ENCODE data around the gene PLAAT2. TPM values are rescaled to one million over a fixed set of nuclear protein-coding genes. Genes with fewer than 3 reads are reported as not detected.
A peak's percentile ranks its signal among the peaks of the same experiment; 100 is the strongest.

PLAAT2 gene
- total RNA-seq, 1 experiment from 2014 or later, result 13.6 TPM

GRCh38 chr11:63569570-63569969 lies 6.4 kb upstream of the PLAAT2 start:
- Histone ChIP-seq H2AFZ (no peak overlapping the region), H3K27me3 (ENCODE audit: insufficient read depth, low read depth) (no peaks in the 10 kb centered on the region), H3F3A (ENCODE audit: insufficient read depth, low read depth) (peaks cover 48% of the 10 kb centered on the region), H3K4me1 (replicated peaks; ENCODE audit: insufficient read depth) (peaks cover 48% of the 10 kb centered on the region), H3K9me2 (ENCODE audit: insufficient read depth) (no peaks in the 10 kb centered on the region), H3K79me2 (ENCODE audit: low read depth) (no peaks in the 10 kb centered on the region), H3K4me3 (no peak overlapping the region), H3K9me3 (ENCODE audit: insufficient read depth, low read depth) (peaks cover 4% of the 10 kb centered on the region; the same call in 1 of the 2 replicates), H4K20me1 (ENCODE audit: insufficient read depth) (no peaks in the 10 kb centered on the region), H3K27ac (peak overlapping the region; percentile 91), H3K4me2 (no peak overlapping the region), H3K36me3 (ENCODE audit: low read depth) (peaks cover 4% of the 10 kb centered on the region; the same call in 1 of the 2 replicates)
- BruUV-seq (replicated peaks), result no TSS peak
- DNase-seq, result no peak
- ChIA-PET POLR2A (ENCODE audit: unreplicated experiment) (no interaction called here), CTCF (no interaction called here)
- TF ChIP-seq CTCF (conservative IDR thresholded peaks at IDR 0.05), result no peak
- no peak for TF ChIP-seq EZH2 (IDR thresholded peaks at IDR 0.05; ENCODE audit: low read depth)
- intact Hi-C loops (cut with micrococcal nuclease; ENCODE audit: unreplicated experiment), result loop anchor here (10.0 kb wide), 2 partner anchors 55 to 95 kb away; no protein-coding TSS in a partner anchor

DNA sequence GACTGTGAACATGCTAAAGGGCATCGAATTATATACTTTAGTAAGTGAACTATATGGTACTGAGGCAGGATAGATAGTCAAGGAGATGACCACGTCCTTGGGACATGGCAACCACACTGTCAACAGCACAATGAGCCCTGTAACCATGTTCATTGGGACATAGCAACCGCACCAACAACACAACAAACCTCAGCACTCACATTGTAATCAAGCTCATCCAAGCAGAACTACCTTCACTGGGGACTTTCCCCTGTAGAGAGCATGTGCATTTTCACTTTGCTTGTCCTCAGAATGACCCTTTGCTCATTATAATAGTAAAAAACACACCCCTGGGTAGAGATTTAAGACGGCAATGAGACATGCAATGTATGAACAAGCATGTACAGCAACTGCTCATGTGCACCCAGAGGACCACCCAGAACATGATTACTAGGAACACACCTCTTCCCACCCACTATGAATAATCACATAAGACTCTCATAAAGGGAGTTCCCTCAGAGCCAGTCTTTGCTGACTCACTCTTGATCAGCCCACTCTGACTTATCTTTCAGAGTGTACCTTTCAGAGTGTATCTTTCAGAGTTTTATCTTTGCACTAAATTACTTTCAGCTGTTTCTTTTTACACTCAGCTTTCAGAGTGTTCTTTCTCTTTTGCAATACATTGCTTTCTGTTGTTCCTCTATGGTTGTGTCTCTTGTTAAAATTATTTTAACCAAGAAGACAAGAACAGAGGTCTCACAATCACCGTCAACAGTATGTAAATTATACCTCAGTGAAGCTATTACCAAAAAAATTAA lies 4.1 kb upstream of the PLAAT2 start:
- no TSS peak for BruUV-seq (replicated peaks)
- H3K36me3 ChIP-seq (ENCODE audit: low read depth), result no peaks in the 10 kb centered on the region
- H3K79me2 ChIP-seq (ENCODE audit: low read depth), result no peaks in the 10 kb centered on the region
- H3K4me2 ChIP-seq, result peak overlapping the region; percentile 63
- CTCF ChIA-PET, result interaction anchor here (1.2 kb wide), 1 partner anchor 13 kb away, joined by 3 read pairs; no protein-coding TSS in a partner anchor
- no peaks in the 10 kb centered on the region for H3K9me2 ChIP-seq (ENCODE audit: insufficient read depth)
- peak overlapping the region; percentile 39 for H2AFZ ChIP-seq
- H3K4me1 ChIP-seq (replicated peaks; ENCODE audit: insufficient read depth), result peaks cover 56% of the 10 kb centered on the region
- H4K20me1 ChIP-seq (ENCODE audit: insufficient read depth), result no peaks in the 10 kb centered on the region
- H3K27ac ChIP-seq, result peak overlapping the region; percentile 91
- peak overlapping the region; percentile 35; the same call in 1 of the 2 replicates for H3K4me3 ChIP-seq
- intact Hi-C loops (cut with micrococcal nuclease; ENCODE audit: unreplicated experiment), result loop anchor here (1.0 to 10.0 kb wide), 5 partner anchors 14 to 92 kb away; no protein-coding TSS in a partner anchor
- TF ChIP-seq CTCF (conservative IDR thresholded peaks at IDR 0.05) (no peak), EZH2 (IDR thresholded peaks at IDR 0.05; ENCODE audit: low read depth) (no peak)
- H3F3A ChIP-seq (ENCODE audit: insufficient read depth, low read depth), result peaks cover 48% of the 10 kb centered on the region
- no peaks in the 10 kb centered on the region for H3K27me3 ChIP-seq (ENCODE audit: insufficient read depth, low read depth)
- peak; percentile 72 to 96 for DNase-seq
- H3K9me3 ChIP-seq (ENCODE audit: insufficient read depth, low read depth), result peaks cover 4% of the 10 kb centered on the region; the same call in 1 of the 2 replicates
- POLR2A ChIA-PET (ENCODE audit: unreplicated experiment), result interaction anchor here (0.5 to 1.0 kb wide), 5 partner anchors 35 to 686 kb away, joined by 3 to 9 read pairs (median 3); partner anchors contain the start of genes PLAAT3 and SLC3A2

DNA sequence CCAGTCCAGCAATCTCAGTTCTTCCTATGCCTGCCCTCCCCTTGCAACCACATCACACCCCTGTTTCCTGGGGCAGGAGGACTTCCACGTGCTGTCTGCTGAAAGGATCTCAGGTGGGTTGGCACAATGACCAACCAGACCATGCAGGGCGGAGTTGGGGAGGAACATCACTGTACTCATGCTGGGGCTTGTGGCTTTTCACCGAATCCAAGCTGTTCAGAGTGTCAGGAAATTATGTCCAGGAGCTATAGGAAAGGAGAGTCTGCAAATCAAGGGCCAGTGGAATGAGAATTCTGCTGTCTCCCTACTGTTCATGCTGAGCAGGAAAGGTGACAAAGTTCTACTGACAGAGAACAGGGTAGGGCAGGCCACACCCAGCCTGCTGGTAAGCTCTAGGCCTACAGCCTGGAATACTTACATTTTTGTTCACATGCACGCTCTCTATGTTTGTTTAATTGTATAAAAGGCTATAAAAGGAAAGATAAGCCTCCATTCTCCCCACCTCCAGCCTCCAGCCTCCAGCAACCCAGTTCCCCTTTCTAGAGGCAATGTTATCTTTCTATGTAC lies 1.7 kb upstream of the PLAAT2 start:
- H3K4me1 ChIP-seq (replicated peaks; ENCODE audit: insufficient read depth), result peaks cover 61% of the 10 kb centered on the region
- H3K27ac ChIP-seq, result peak overlapping the region; percentile 77
- H3K36me3 ChIP-seq (ENCODE audit: low read depth), result no peaks in the 10 kb centered on the region
- H4K20me1 ChIP-seq (ENCODE audit: insufficient read depth), result no peaks in the 10 kb centered on the region
- no TSS peak for BruUV-seq (replicated peaks)
- POLR2A ChIA-PET (ENCODE audit: unreplicated experiment), result interaction anchor here (0.6 to 1.1 kb wide), 4 partner anchors 19 to 49 kb away, joined by 3 to 4 read pairs (median 4); partner anchors contain the start of gene PLAAT3
- no peak for TF ChIP-seq EZH2 (IDR thresholded peaks at IDR 0.05; ENCODE audit: low read depth)
- TF ChIP-seq CTCF (conservative IDR thresholded peaks at IDR 0.05), result no peak
- H3K9me3 ChIP-seq (ENCODE audit: insufficient read depth, low read depth), result peaks cover under 1% of the 10 kb centered on the region; the same call in 1 of the 2 replicates
- no peaks in the 10 kb centered on the region for H3K79me2 ChIP-seq (ENCODE audit: low read depth)
- CTCF ChIA-PET, result interaction anchor here (1.0 to 1.1 kb wide), 2 partner anchors 32 to 44 kb away, joined by 4 read pairs; no protein-coding TSS in a partner anchor
- H3F3A ChIP-seq (ENCODE audit: insufficient read depth, low read depth), result peaks cover 41% of the 10 kb centered on the region
- peak; percentile 75 to 88 for DNase-seq
- intact Hi-C loops (cut with micrococcal nuclease; ENCODE audit: unreplicated experiment), result loop anchor here (10.0 kb wide), 2 partner anchors 50 to 90 kb away; no protein-coding TSS in a partner anchor
- no peak overlapping the region for H3K4me3 ChIP-seq
- H3K27me3 ChIP-seq (ENCODE audit: insufficient read depth, low read depth), result no peaks in the 10 kb centered on the region
- H3K9me2 ChIP-seq (ENCODE audit: insufficient read depth), result no peaks in the 10 kb centered on the region
- no peak overlapping the region for H2AFZ ChIP-seq
- H3K4me2 ChIP-seq, result peak overlapping the region; percentile 34
